Fibroblast of skin of right quadriceps (primary cell): ENCODE measurements around the gene GNAT3.

Source experiments
- DNase-seq: peaks from one replicate; pipeline ENCODE4 v3.0.0-alpha.2; 2013

GNAT3 gene

GRCh38 chr7:80511964-80512363 is at the start of gene GNAT3:
Gene GNAT3, minus strand, starts transcription at chr7:80512064. Its CDS starts 138 bp downstream, at chr7:80511926.
- DNase-seq: no peak

GRCh38 chr7:80558116-80558515 is 46.3 kb upstream of the GNAT3 start:
- DNase-seq: no peak

GRCh38 chr7:80552031-80552694 is 40.3 kb upstream of the GNAT3 start:
- DNase-seq: peak; percentile 61

- DNase-seq: no peak
These were observed 38.1 kb upstream of the GNAT3 start for GRCh38 chr7:80550005-80550404.

- DNase-seq: no peak
These were observed 37.1 kb upstream of the GNAT3 start for GRCh38 chr7:80548840-80549530.

GRCh38 chr7:80542398-80542797 is 30.5 kb upstream of the GNAT3 start:
- peak; percentile 95 for DNase-seq

- no peak for DNase-seq
These were observed 29.0 kb upstream of the GNAT3 start for GRCh38 chr7:80540836-80541235.

GRCh38 chr7:80537091-80537490 is 25.2 kb upstream of the GNAT3 start:
- no peak for DNase-seq

- no peak for DNase-seq
These were observed 24.6 kb upstream of the GNAT3 start for GRCh38 chr7:80536426-80536825.

GRCh38 chr7:80533287-80533686 is 21.4 kb upstream of the GNAT3 start:
- no peak for DNase-seq

- DNase-seq: no peak
These were observed 20.3 kb upstream of the GNAT3 start for GRCh38 chr7:80532153-80532552.

GRCh38 chr7:80530136-80530535 is 18.3 kb upstream of the GNAT3 start:
- no peak for DNase-seq

- no peak for DNase-seq
These were observed 17.5 kb upstream of the GNAT3 start for GRCh38 chr7:80529362-80529761.

- no peak for DNase-seq
These were observed 16.8 kb upstream of the GNAT3 start for GRCh38 chr7:80528689-80529088.

- no peak for DNase-seq
These were observed 14.6 kb upstream of the GNAT3 start for GRCh38 chr7:80526472-80526871.

GRCh38 chr7:80524693-80525092 is 12.8 kb upstream of the GNAT3 start:
- no peak for DNase-seq

- DNase-seq: no peak
These were observed 9.9 kb upstream of the GNAT3 start for GRCh38 chr7:80521809-80522208.

- no peak for DNase-seq
These were observed 8.3 kb upstream of the GNAT3 start for GRCh38 chr7:80520199-80520598.

GRCh38 chr7:80517282-80517747 is 5.5 kb upstream of the GNAT3 start:
- no peak for DNase-seq

GRCh38 chr7:80515298-80515697 is 3.4 kb upstream of the GNAT3 start:
- no peak for DNase-seq

GRCh38 chr7:80510021-80510420 is 1.8 kb downstream of the GNAT3 start:
- no peak for DNase-seq

- DNase-seq: peak; percentile 11
These were observed 3.4 kb downstream of the GNAT3 start for GRCh38 chr7:80508440-80508839.

GRCh38 chr7:80505900-80506500 is 5.9 kb downstream of the GNAT3 start:
- DNase-seq: no peak

- DNase-seq: no peak
These were observed 11.5 kb downstream of the GNAT3 start for GRCh38 chr7:80500325-80500724.
